GDM1 (cell line): ENCODE measurements around the gene VPS72.
A peak's percentile ranks its signal among the peaks of the same experiment; 100 is the strongest.
"Not testable (repeated sequence)": the region's sequence is repeated elsewhere in the genome, so short reads cannot be mapped to it uniquely, and the experiment has no call there.

Experiments used
- DNase-seq: peaks from one replicate; lab custom pipeline; 2025; lab: John Stamatoyannopoulos, UW

The VPS72 gene

GRCh38 chr1:151189637-151190445 lies at the start of gene VPS72:
Gene VPS72 (minus strand): TSS chr1:151190197. CDS start chr1:151190121, 76 bp downstream.
- peak; percentile 85 for DNase-seq

GRCh38 chr1:151238467-151238739 lies 48.4 kb upstream of the VPS72 start:
- no peak for DNase-seq

- DNase-seq, result no peak
These were observed 47.9 kb upstream of the VPS72 start for GRCh38 chr1:151237678-151238466.

- no peak for DNase-seq
These were observed 45.2 kb upstream of the VPS72 start for GRCh38 chr1:151235235-151235634.

GRCh38 chr1:151222130-151222529 lies 32.1 kb upstream of the VPS72 start:
- DNase-seq, result no peak

- no peak for DNase-seq
These were observed 31.6 kb upstream of the VPS72 start for GRCh38 chr1:151221616-151222015.

GRCh38 chr1:151213560-151213959 lies 23.6 kb upstream of the VPS72 start:
- no peak for DNase-seq

GRCh38 chr1:151211972-151212705 lies 22.1 kb upstream of the VPS72 start:
- DNase-seq, result no peak

- no peak for DNase-seq
These were observed 20.8 kb upstream of the VPS72 start for GRCh38 chr1:151210830-151211229.

- DNase-seq, result not testable (repeated sequence)
These were observed 15.5 kb upstream of the VPS72 start for GRCh38 chr1:151205381-151205965.

GRCh38 chr1:151199873-151200581 lies 10.0 kb upstream of the VPS72 start:
- no peak for DNase-seq

- peak; percentile 97 for DNase-seq
These were observed 8.5 kb upstream of the VPS72 start, which contains the start of gene PIP5K1A for GRCh38 chr1:151198254-151199127. Gene PIP5K1A (plus strand): TSS chr1:151198552. CDS start chr1:151198997, 445 bp downstream.

- no peak for DNase-seq
These were observed 7.9 kb upstream of the VPS72 start for GRCh38 chr1:151197863-151198253.

- peak; percentile 36 for DNase-seq
These were observed 6.3 kb upstream of the VPS72 start for GRCh38 chr1:151196292-151196800.

GRCh38 chr1:151194894-151195594 lies 5.0 kb upstream of the VPS72 start:
- not testable (repeated sequence) for DNase-seq

- no peak for DNase-seq
These were observed 3.9 kb upstream of the VPS72 start for GRCh38 chr1:151193856-151194255.

- DNase-seq, result no peak
These were observed 3.3 kb upstream of the VPS72 start for GRCh38 chr1:151193304-151193703.

GRCh38 chr1:151192047-151192446 lies 2.0 kb upstream of the VPS72 start:
- DNase-seq, result no peak

- not testable (repeated sequence) for DNase-seq
These were observed 1.3 kb downstream of the VPS72 start for GRCh38 chr1:151188667-151189066.

- no peak for DNase-seq
These were observed 2.8 kb downstream of the VPS72 start for GRCh38 chr1:151187205-151187604.
